ENCODE data around the gene LMAN2. TPM values are rescaled to one million over a fixed set of nuclear protein-coding genes. Genes with fewer than 3 reads are reported as not detected.

LMAN2 gene
- polyA plus RNA-seq, 2 of the 4 experiments (the other 2 are of a cell fraction), result 123 to 210 TPM

DNA sequence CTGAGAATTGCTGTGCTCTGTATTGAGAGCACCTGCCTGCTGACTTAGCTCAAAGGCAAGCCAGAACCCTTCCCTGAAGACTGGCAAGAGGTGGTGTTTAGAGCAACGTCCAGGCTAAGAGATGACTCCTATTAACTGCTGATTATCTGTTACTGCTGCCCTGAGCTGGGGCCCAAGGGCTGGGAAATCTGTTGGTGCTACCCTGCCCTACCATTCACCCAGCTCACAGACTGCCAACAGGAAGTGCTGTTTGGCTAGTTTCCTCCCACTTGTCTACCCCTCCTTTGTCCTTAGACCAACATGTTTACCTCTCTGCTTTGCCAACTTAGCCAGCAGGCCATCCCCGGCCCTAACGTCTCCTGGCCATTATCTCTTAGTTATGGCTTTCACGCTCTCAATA lies 54.9 kb downstream of the LMAN2 start (continued):
- no peak for TF ChIP-seq HOXB5 (CRISPR knock-in tag; IDR thresholded peaks at IDR 0.05)
- TF ChIP-seq PBX3 (IDR thresholded peaks at IDR 0.05), result no peak
- TF ChIP-seq MAFK (IDR thresholded peaks at IDR 0.05; ENCODE audit: partially characterized antibody), result no peak
- no peak for TF ChIP-seq SMC3 (IDR thresholded peaks at IDR 0.05)
- TF ChIP-seq RAD21 (conservative IDR thresholded peaks at IDR 0.05 in 1 of 2, IDR thresholded peaks at IDR 0.05 in 1 of 2), result no peak
- TF ChIP-seq ESRRA (IDR thresholded peaks at IDR 0.05; ENCODE audit: borderline replicate concordance, low read length), result no peak

DNA sequence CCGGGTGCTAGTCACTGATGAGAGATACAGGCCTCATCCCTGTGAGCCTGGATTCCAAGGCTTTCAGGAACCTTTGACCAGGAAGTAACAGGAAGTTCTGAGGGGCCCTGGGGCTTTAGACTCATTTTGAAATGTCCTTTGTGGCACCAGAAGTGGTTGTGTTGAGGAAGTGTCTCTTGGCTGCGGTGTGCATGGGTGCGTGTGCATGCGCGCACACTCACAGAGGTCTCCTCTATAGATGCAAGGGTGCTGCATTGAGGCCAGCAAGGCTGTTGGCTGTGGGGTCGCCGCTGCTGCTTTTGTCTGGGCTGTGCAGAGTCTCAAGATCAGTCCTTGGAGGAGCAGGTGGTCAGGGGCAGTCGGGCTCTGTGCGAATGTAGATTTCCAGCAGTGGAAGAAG lies 55.5 kb downstream of the LMAN2 start:
- H3K4me2 ChIP-seq, result no peak overlapping the region
- H3K4me1 ChIP-seq, result peaks cover 10% of the 10 kb centered on the region
- WGBS (ENCODE audit: missing lambda C conversion rate), result 97% methylated on average over 9 of the region's 9 CpGs
- ATAC-seq, result no peak
- CTCF ChIA-PET, result interaction anchor here (0.7 to 0.9 kb wide), 2 partner anchors 14 to 51 kb away, joined by 3 read pairs; no protein-coding TSS in a partner anchor
- no peak for DNase-seq (ENCODE audit: low read depth in 1 of 2, low spot score in 1 of 2)
- H3K9me3 ChIP-seq, result no peaks in the 10 kb centered on the region
- no peak for FAIRE-seq
- no peak overlapping the region for H3K27ac ChIP-seq
- POLR2A ChIA-PET, result no interaction called here
- H3K4me3 ChIP-seq, result no peak overlapping the region
- TF ChIP-seq EHF (CRISPR knock-in tag; IDR thresholded peaks at IDR 0.05) (no peak), CEBPB (IDR thresholded peaks at IDR 0.05) (no peak), NR3C1 (IDR thresholded peaks at IDR 0.05) (no peak), HDAC2 (IDR thresholded peaks at IDR 0.05) (no peak), EP300 (IDR thresholded peaks at IDR 0.05) (no peak), RCOR1 (IDR thresholded peaks at IDR 0.05; ENCODE audit: low read depth, low read length) (no peak), FOSB (CRISPR knock-in tag; IDR thresholded peaks at IDR 0.05) (no peak), KDM1A (IDR thresholded peaks at IDR 0.05; ENCODE audit: low read depth) (no peak), CHD2 (IDR thresholded peaks at IDR 0.05; ENCODE audit: low read length, partially characterized antibody) (no peak), CHD4 (IDR thresholded peaks at IDR 0.05; ENCODE audit: borderline replicate concordance) (no peak), POLR2AphosphoS2 (conservative IDR thresholded peaks at IDR 0.05; ENCODE audit: low read length) (no peak), MAFK (IDR thresholded peaks at IDR 0.05; ENCODE audit: partially characterized antibody) (no peak), CBX8 (IDR thresholded peaks at IDR 0.05) (no peak)
- TF ChIP-seq, protein P1, sequence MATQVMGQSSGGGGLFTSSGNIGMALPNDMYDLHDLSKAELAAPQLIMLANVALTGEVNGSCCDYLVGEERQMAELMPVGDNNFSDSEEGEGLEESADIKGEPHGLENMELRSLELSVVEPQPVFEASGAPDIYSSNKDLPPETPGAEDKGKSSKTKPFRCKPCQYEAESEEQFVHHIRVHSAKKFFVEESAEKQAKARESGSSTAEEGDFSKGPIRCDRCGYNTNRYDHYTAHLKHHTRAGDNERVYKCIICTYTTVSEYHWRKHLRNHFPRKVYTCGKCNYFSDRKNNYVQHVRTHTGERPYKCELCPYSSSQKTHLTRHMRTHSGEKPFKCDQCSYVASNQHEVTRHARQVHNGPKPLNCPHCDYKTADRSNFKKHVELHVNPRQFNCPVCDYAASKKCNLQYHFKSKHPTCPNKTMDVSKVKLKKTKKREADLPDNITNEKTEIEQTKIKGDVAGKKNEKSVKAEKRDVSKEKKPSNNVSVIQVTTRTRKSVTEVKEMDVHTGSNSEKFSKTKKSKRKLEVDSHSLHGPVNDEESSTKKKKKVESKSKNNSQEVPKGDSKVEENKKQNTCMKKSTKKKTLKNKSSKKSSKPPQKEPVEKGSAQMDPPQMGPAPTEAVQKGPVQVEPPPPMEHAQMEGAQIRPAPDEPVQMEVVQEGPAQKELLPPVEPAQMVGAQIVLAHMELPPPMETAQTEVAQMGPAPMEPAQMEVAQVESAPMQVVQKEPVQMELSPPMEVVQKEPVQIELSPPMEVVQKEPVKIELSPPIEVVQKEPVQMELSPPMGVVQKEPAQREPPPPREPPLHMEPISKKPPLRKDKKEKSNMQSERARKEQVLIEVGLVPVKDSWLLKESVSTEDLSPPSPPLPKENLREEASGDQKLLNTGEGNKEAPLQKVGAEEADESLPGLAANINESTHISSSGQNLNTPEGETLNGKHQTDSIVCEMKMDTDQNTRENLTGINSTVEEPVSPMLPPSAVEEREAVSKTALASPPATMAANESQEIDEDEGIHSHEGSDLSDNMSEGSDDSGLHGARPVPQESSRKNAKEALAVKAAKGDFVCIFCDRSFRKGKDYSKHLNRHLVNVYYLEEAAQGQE (IDR thresholded peaks at IDR 0.05), result no peak
- TF ChIP-seq, protein P2, sequence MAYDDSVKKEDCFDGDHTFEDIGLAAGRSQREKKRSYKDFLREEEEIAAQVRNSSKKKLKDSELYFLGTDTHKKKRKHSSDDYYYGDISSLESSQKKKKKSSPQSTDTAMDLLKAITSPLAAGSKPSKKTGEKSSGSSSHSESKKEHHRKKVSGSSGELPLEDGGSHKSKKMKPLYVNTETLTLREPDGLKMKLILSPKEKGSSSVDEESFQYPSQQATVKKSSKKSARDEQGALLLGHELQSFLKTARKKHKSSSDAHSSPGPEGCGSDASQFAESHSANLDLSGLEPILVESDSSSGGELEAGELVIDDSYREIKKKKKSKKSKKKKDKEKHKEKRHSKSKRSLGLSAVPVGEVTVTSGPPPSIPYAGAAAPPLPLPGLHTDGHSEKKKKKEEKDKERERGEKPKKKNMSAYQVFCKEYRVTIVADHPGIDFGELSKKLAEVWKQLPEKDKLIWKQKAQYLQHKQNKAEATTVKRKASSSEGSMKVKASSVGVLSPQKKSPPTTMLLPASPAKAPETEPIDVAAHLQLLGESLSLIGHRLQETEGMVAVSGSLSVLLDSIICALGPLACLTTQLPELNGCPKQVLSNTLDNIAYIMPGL (CRISPR knock-in tag; IDR thresholded peaks at IDR 0.05; ENCODE audit: borderline replicate concordance), result no peak

DNA sequence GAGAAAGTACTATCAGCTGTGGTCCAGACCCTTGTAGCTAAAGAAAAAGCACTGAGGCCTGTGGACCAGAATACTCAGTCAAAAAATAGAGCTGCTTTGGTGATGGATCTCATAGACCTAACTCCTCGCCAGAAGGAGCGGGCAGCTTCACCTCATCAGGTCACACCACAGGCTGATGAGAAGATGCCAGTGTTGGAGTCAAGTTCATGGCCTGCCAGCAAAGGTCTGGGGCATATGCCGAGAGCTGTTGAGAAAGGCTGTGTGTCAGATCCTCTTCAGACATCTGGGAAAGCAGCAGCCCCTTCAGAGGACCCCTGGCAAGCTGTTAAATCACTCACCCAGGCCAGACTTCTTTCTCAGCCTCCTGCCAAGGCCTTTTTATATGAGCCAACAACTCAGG lies 56.8 kb downstream of the LMAN2 start:
- ATAC-seq, result no peak
- no peaks in the 10 kb centered on the region; the same call in 2 of the 3 replicates for H3K4me1 ChIP-seq
- CTCF ChIA-PET, result interaction anchor here (0.5 to 2.6 kb wide), 6 partner anchors 15 to 353 kb away, joined by 3 to 12 read pairs (median 4); no protein-coding TSS in a partner anchor
- no peak for FAIRE-seq
- DNase-seq (ENCODE audit: low read depth in 1 of 2, low spot score in 1 of 2), result no peak
- POLR2A ChIA-PET, result no interaction called here
- H3K27ac ChIP-seq, result no peak overlapping the region
- TF ChIP-seq RARB (CRISPR knock-in tag; IDR thresholded peaks at IDR 0.05), result no peak
- no peak for TF ChIP-seq MYC (IDR thresholded peaks at IDR 0.05; ENCODE audit: borderline replicate concordance, low read length)
- TF ChIP-seq EP300 (IDR thresholded peaks at IDR 0.05), result no peak
- TF ChIP-seq MAFK (IDR thresholded peaks at IDR 0.05; ENCODE audit: partially characterized antibody), result no peak
- TF ChIP-seq TFCP2L1 (CRISPR knock-in tag; IDR thresholded peaks at IDR 0.05), result no peak
- TF ChIP-seq CBX8 (IDR thresholded peaks at IDR 0.05), result no peak
- TF ChIP-seq ZC3H11A (IDR thresholded peaks at IDR 0.05), result no peak
- no peak for TF ChIP-seq NFE2L2 (conservative IDR thresholded peaks at IDR 0.05; ENCODE audit: low read length)
- no peak for TF ChIP-seq NR3C1 (IDR thresholded peaks at IDR 0.05)
- TF ChIP-seq HDAC2 (IDR thresholded peaks at IDR 0.05), result no peak
- no peak for TF ChIP-seq MAX (IDR thresholded peaks at IDR 0.05)
- no peak for TF ChIP-seq PHF8 (IDR thresholded peaks at IDR 0.05; ENCODE audit: borderline replicate concordance, low read depth)
- no peak for TF ChIP-seq EHF (CRISPR knock-in tag; IDR thresholded peaks at IDR 0.05)
- no peaks in the 10 kb centered on the region for H3K9me3 ChIP-seq
- 91% methylated on average over 3 of the region's 3 CpGs for WGBS (ENCODE audit: missing lambda C conversion rate)
- H3K4me2 ChIP-seq, result no peak overlapping the region
- no peak overlapping the region for H3K4me3 ChIP-seq
